Activated CD8-positive, alpha-beta memory T cell treated with anti-CD3 and anti-CD28 coated beads, Interleukin-2, amount 50 U/mL, for 1 hour (primary cell): Measurements from ENCODE around the gene DYNC1LI2.
"Not testable (repeated sequence)": the region's sequence is repeated elsewhere in the genome, so short reads cannot be mapped to it uniquely, and the experiment has no call there.

Experiments used
- DNase-seq: peaks from one replicate; pipeline ENCODE4 v3.0.0-alpha.2; 2020; ENCODE audit errors: extremely low read depth

The DYNC1LI2 gene

GRCh38 chr16:66751303-66751991 lies at the start of gene DYNC1LI2:
DYNC1LI2 (minus strand) TSS chr16:66751609; CDS start chr16:66751591, 18 bp downstream.
- DNase-seq = peak; percentile 55

- DNase-seq = no peak
Observed at GRCh38 chr16:66800856-66801255, 49.4 kb upstream of the DYNC1LI2 start.

GRCh38 chr16:66798161-66798560 lies 46.8 kb upstream of the DYNC1LI2 start:
- DNase-seq = no peak

- not testable (repeated sequence) for DNase-seq
Observed at GRCh38 chr16:66793984-66794383, 42.6 kb upstream of the DYNC1LI2 start.

GRCh38 chr16:66790130-66790733 lies 38.8 kb upstream of the DYNC1LI2 start:
- DNase-seq = no peak

- no peak for DNase-seq
Observed at GRCh38 chr16:66787427-66787826, 36.0 kb upstream of the DYNC1LI2 start.

- no peak for DNase-seq
Observed at GRCh38 chr16:66786551-66786950, 35.1 kb upstream of the DYNC1LI2 start.

GRCh38 chr16:66776457-66776856 lies 25.0 kb upstream of the DYNC1LI2 start:
- DNase-seq = no peak

GRCh38 chr16:66774981-66775380 lies 23.6 kb upstream of the DYNC1LI2 start:
- DNase-seq = no peak

- no peak for DNase-seq
Observed at GRCh38 chr16:66758086-66758485, 6.7 kb upstream of the DYNC1LI2 start.

- no peak for DNase-seq
Observed at GRCh38 chr16:66754819-66755218, 3.4 kb upstream of the DYNC1LI2 start.

GRCh38 chr16:66754211-66754610 lies 2.8 kb upstream of the DYNC1LI2 start:
- no peak for DNase-seq

- DNase-seq = no peak
Observed at GRCh38 chr16:66752958-66753357, 1.5 kb upstream of the DYNC1LI2 start.

- DNase-seq = no peak
Observed at GRCh38 chr16:66752379-66752778, 970 bp upstream of the DYNC1LI2 start.

- DNase-seq = no peak
Observed at GRCh38 chr16:66751992-66752322, 548 bp upstream of the DYNC1LI2 start.

- DNase-seq = no peak
Observed at GRCh38 chr16:66751053-66751302, 431 bp downstream of the DYNC1LI2 start.

- DNase-seq = no peak
Observed at GRCh38 chr16:66750279-66751052, 943 bp downstream of the DYNC1LI2 start.

- no peak for DNase-seq
Observed at GRCh38 chr16:66746682-66747081, 4.7 kb downstream of the DYNC1LI2 start.

- DNase-seq = no peak
Observed at GRCh38 chr16:66746048-66746447, 5.4 kb downstream of the DYNC1LI2 start.

- no peak for DNase-seq
Observed at GRCh38 chr16:66741950-66742808, 9.2 kb downstream of the DYNC1LI2 start.

- DNase-seq = no peak
Observed at GRCh38 chr16:66741169-66741900, 10.1 kb downstream of the DYNC1LI2 start.

GRCh38 chr16:66740533-66740932 lies 10.9 kb downstream of the DYNC1LI2 start:
- no peak for DNase-seq
